ENCODE measurements around the gene CELSR3.

The CELSR3 gene

GRCh38 chr3:48661501-48662144 is 1.1 kb downstream of the CELSR3 start:
- no peak overlapping the region for H3K4me3 ChIP-seq (ENCODE audit: insufficient read depth, low read depth, low read length, poor library complexity, severe bottlenecking)
- peak; percentile 51 to 68 (median 59) for DNase-seq
- no peak overlapping the region for H3K27ac ChIP-seq (ENCODE audit: insufficient read depth, low read length, poor library complexity, severe bottlenecking)
- no peaks in the 10 kb centered on the region for H3K9me3 ChIP-seq (ENCODE audit: control insufficient read depth, low read length)
- no peaks in the 10 kb centered on the region for H3K36me3 ChIP-seq (ENCODE audit: control insufficient read depth, insufficient read depth, low read length)
- peaks cover 29% of the 10 kb centered on the region for H3K4me1 ChIP-seq (ENCODE audit: control insufficient read depth, insufficient read depth, low read length, poor library complexity, severe bottlenecking)
- H3K27me3 ChIP-seq (replicated peaks; ENCODE audit: control insufficient read depth, insufficient read depth, low read length, poor library complexity, severe bottlenecking), result peaks cover 15% of the 10 kb centered on the region

- Histone ChIP-seq H3K9me3 (ENCODE audit: control insufficient read depth, low read length) (no peaks in the 10 kb centered on the region), H3K4me1 (ENCODE audit: control insufficient read depth, insufficient read depth, low read length, poor library complexity, severe bottlenecking) (peaks cover 32% of the 10 kb centered on the region), H3K36me3 (ENCODE audit: control insufficient read depth, insufficient read depth, low read length) (no peaks in the 10 kb centered on the region), H3K27me3 (replicated peaks; ENCODE audit: control insufficient read depth, insufficient read depth, low read length, poor library complexity, severe bottlenecking) (peaks cover 15% of the 10 kb centered on the region), H3K4me3 (ENCODE audit: insufficient read depth, low read depth, low read length, poor library complexity, severe bottlenecking) (no peak overlapping the region), H3K27ac (ENCODE audit: insufficient read depth, low read length, poor library complexity, severe bottlenecking) (no peak overlapping the region)
- no peak for DNase-seq
Observed at GRCh38 chr3:48660800-48661400, 1.8 kb downstream of the CELSR3 start.

- H3K36me3 ChIP-seq (ENCODE audit: control insufficient read depth, insufficient read depth, low read length), result no peaks in the 10 kb centered on the region
- H3K4me3 ChIP-seq (ENCODE audit: insufficient read depth, low read depth, low read length, poor library complexity, severe bottlenecking), result peak overlapping the region; percentile 56
- peaks cover 19% of the 10 kb centered on the region for H3K4me1 ChIP-seq (ENCODE audit: control insufficient read depth, insufficient read depth, low read length, poor library complexity, severe bottlenecking)
- DNase-seq, result peak; percentile 9 to 11 (median 10)
- H3K9me3 ChIP-seq (ENCODE audit: control insufficient read depth, low read length), result no peaks in the 10 kb centered on the region
- peaks cover under 1% of the 10 kb centered on the region for H3K27me3 ChIP-seq (replicated peaks; ENCODE audit: control insufficient read depth, insufficient read depth, low read length, poor library complexity, severe bottlenecking)
- H3K27ac ChIP-seq (ENCODE audit: insufficient read depth, low read length, poor library complexity, severe bottlenecking), result no peak overlapping the region
Observed at GRCh38 chr3:48656841-48657281, 5.8 kb downstream of the CELSR3 start.

GRCh38 chr3:48656061-48656840 is 6.4 kb downstream of the CELSR3 start:
- H3K36me3 ChIP-seq (ENCODE audit: control insufficient read depth, insufficient read depth, low read length), result no peaks in the 10 kb centered on the region
- H3K4me1 ChIP-seq (ENCODE audit: control insufficient read depth, insufficient read depth, low read length, poor library complexity, severe bottlenecking), result peaks cover 13% of the 10 kb centered on the region
- no peaks in the 10 kb centered on the region for H3K27me3 ChIP-seq (replicated peaks; ENCODE audit: control insufficient read depth, insufficient read depth, low read length, poor library complexity, severe bottlenecking)
- peak overlapping the region; percentile 58 for H3K27ac ChIP-seq (ENCODE audit: insufficient read depth, low read length, poor library complexity, severe bottlenecking)
- H3K4me3 ChIP-seq (ENCODE audit: insufficient read depth, low read depth, low read length, poor library complexity, severe bottlenecking), result peak overlapping the region; percentile 56
- DNase-seq, result peak; percentile 73 to 76 (median 74)
- no peaks in the 10 kb centered on the region for H3K9me3 ChIP-seq (ENCODE audit: control insufficient read depth, low read length)

GRCh38 chr3:48655606-48656005 is 7.1 kb downstream of the CELSR3 start:
- peaks cover 12% of the 10 kb centered on the region for H3K4me1 ChIP-seq (ENCODE audit: control insufficient read depth, insufficient read depth, low read length, poor library complexity, severe bottlenecking)
- H3K4me3 ChIP-seq (ENCODE audit: insufficient read depth, low read depth, low read length, poor library complexity, severe bottlenecking), result peak overlapping the region; percentile 56
- H3K9me3 ChIP-seq (ENCODE audit: control insufficient read depth, low read length), result no peaks in the 10 kb centered on the region
- peak overlapping the region; percentile 58 for H3K27ac ChIP-seq (ENCODE audit: insufficient read depth, low read length, poor library complexity, severe bottlenecking)
- DNase-seq, result peak in 2 of 3 donors; percentile 27 to 36
- H3K36me3 ChIP-seq (ENCODE audit: control insufficient read depth, insufficient read depth, low read length), result no peaks in the 10 kb centered on the region
- H3K27me3 ChIP-seq (replicated peaks; ENCODE audit: control insufficient read depth, insufficient read depth, low read length, poor library complexity, severe bottlenecking), result no peaks in the 10 kb centered on the region

- Histone ChIP-seq H3K36me3 (ENCODE audit: control insufficient read depth, insufficient read depth, low read length) (no peaks in the 10 kb centered on the region), H3K9me3 (ENCODE audit: control insufficient read depth, low read length) (no peaks in the 10 kb centered on the region), H3K27ac (ENCODE audit: insufficient read depth, low read length, poor library complexity, severe bottlenecking) (peak overlapping the region; percentile 58), H3K27me3 (replicated peaks; ENCODE audit: control insufficient read depth, insufficient read depth, low read length, poor library complexity, severe bottlenecking) (no peaks in the 10 kb centered on the region), H3K4me3 (ENCODE audit: insufficient read depth, low read depth, low read length, poor library complexity, severe bottlenecking) (no peak overlapping the region), H3K4me1 (ENCODE audit: control insufficient read depth, insufficient read depth, low read length, poor library complexity, severe bottlenecking) (peaks cover 12% of the 10 kb centered on the region)
- no peak for DNase-seq
Observed at GRCh38 chr3:48655063-48655462, 7.6 kb downstream of the CELSR3 start.

- no peak overlapping the region for H3K27ac ChIP-seq (ENCODE audit: insufficient read depth, low read length, poor library complexity, severe bottlenecking)
- H3K4me1 ChIP-seq (ENCODE audit: control insufficient read depth, insufficient read depth, low read length, poor library complexity, severe bottlenecking), result peaks cover 12% of the 10 kb centered on the region
- DNase-seq, result no peak
- H3K9me3 ChIP-seq (ENCODE audit: control insufficient read depth, low read length), result no peaks in the 10 kb centered on the region
- H3K36me3 ChIP-seq (ENCODE audit: control insufficient read depth, insufficient read depth, low read length), result no peaks in the 10 kb centered on the region
- no peak overlapping the region for H3K4me3 ChIP-seq (ENCODE audit: insufficient read depth, low read depth, low read length, poor library complexity, severe bottlenecking)
- no peaks in the 10 kb centered on the region for H3K27me3 ChIP-seq (replicated peaks; ENCODE audit: control insufficient read depth, insufficient read depth, low read length, poor library complexity, severe bottlenecking)
Observed at GRCh38 chr3:48652923-48653715, 9.6 kb downstream of the CELSR3 start.

GRCh38 chr3:48651771-48652170 is 10.9 kb downstream of the CELSR3 start:
- no peaks in the 10 kb centered on the region for H3K36me3 ChIP-seq (ENCODE audit: control insufficient read depth, insufficient read depth, low read length)
- no peak overlapping the region for H3K27ac ChIP-seq (ENCODE audit: insufficient read depth, low read length, poor library complexity, severe bottlenecking)
- H3K4me1 ChIP-seq (ENCODE audit: control insufficient read depth, insufficient read depth, low read length, poor library complexity, severe bottlenecking), result peaks cover 9% of the 10 kb centered on the region
- no peaks in the 10 kb centered on the region for H3K27me3 ChIP-seq (replicated peaks; ENCODE audit: control insufficient read depth, insufficient read depth, low read length, poor library complexity, severe bottlenecking)
- no peaks in the 10 kb centered on the region for H3K9me3 ChIP-seq (ENCODE audit: control insufficient read depth, low read length)
- no peak overlapping the region for H3K4me3 ChIP-seq (ENCODE audit: insufficient read depth, low read depth, low read length, poor library complexity, severe bottlenecking)
- DNase-seq, result no peak

- H3K36me3 ChIP-seq (ENCODE audit: control insufficient read depth, insufficient read depth, low read length), result no peaks in the 10 kb centered on the region
- H3K27ac ChIP-seq (ENCODE audit: insufficient read depth, low read length, poor library complexity, severe bottlenecking), result no peak overlapping the region
- H3K27me3 ChIP-seq (replicated peaks; ENCODE audit: control insufficient read depth, insufficient read depth, low read length, poor library complexity, severe bottlenecking), result no peaks in the 10 kb centered on the region
- H3K4me1 ChIP-seq (ENCODE audit: control insufficient read depth, insufficient read depth, low read length, poor library complexity, severe bottlenecking), result peaks cover 5% of the 10 kb centered on the region
- H3K4me3 ChIP-seq (ENCODE audit: insufficient read depth, low read depth, low read length, poor library complexity, severe bottlenecking), result no peak overlapping the region
- no peak for DNase-seq
- no peaks in the 10 kb centered on the region for H3K9me3 ChIP-seq (ENCODE audit: control insufficient read depth, low read length)
Observed at GRCh38 chr3:48650723-48651122, 12.0 kb downstream of the CELSR3 start.
